Neuronal stem cell (in vitro differentiated cells): ENCODE results near the gene ROPN1.
A peak's percentile ranks its signal among the peaks of the same experiment; 100 is the strongest.
"Not testable (repeated sequence)": the region's sequence is repeated elsewhere in the genome, so short reads cannot be mapped to it uniquely, and the experiment has no call there.

ENCODE experiments used
- DNase-seq: peaks from one replicate; pipeline ENCODE4 v3.0.0-alpha.2; 2013; ENCODE audit warnings: low spot score
- H2AFZ ChIP-seq: one replicate; pipeline ENCODE4 v1.6.1; 2013; ENCODE audit warnings: mild to moderate bottlenecking, low read length, inconsistent platforms
- H2AK5ac ChIP-seq: 2 replicates; pipeline ENCODE4 v1.6.1; 2013; ENCODE audit warnings: low read depth, mild to moderate bottlenecking, inconsistent platforms, low read length, moderate library complexity, mixed read lengths
- H2BK120ac ChIP-seq: 2 replicates; pipeline ENCODE4 v1.6.1; 2013; ENCODE audit warnings: low read depth, mild to moderate bottlenecking, inconsistent platforms, low read length, moderate library complexity, mixed read lengths
- H2BK12ac ChIP-seq: one replicate; pipeline ENCODE4 v1.6.1; 2013; ENCODE audit warnings: low read length, inconsistent platforms
- H2BK15ac ChIP-seq: 2 replicates; pipeline ENCODE4 v1.6.1; 2013; ENCODE audit warnings: mild to moderate bottlenecking, low read length, inconsistent platforms, mixed read lengths
- H2BK5ac ChIP-seq: one replicate; pipeline ENCODE4 v1.6.1; 2013; ENCODE audit warnings: inconsistent platforms, mild to moderate bottlenecking, low read length, moderate library complexity
- H3K14ac ChIP-seq: one replicate; pipeline ENCODE4 v1.6.1; 2013; ENCODE audit warnings: low read length, inconsistent platforms
- H3K18ac ChIP-seq: 2 replicates; pipeline ENCODE4 v1.6.1; 2013; ENCODE audit warnings: low read length, inconsistent platforms
- H3K23ac ChIP-seq: 2 replicates; pipeline ENCODE4 v1.6.1; 2013; ENCODE audit warnings: low read depth, mild to moderate bottlenecking, mixed read lengths, low read length, inconsistent platforms; ENCODE audit not compliant: poor library complexity
- H3K27ac ChIP-seq: replicated peaks from 3 replicates; pipeline ENCODE4 v1.5.1; 2013; ENCODE audit warnings: low read length, inconsistent platforms
- H3K27me3 ChIP-seq, 3 experiments: 2 replicates each; pipeline ENCODE4 v1.6.1; 2013; ENCODE audit warnings: low read length in 3 of 3, mild to moderate bottlenecking in 2 of 3, inconsistent platforms in 1 of 3, low read depth in 1 of 3, mixed read lengths in 1 of 3, moderate library complexity in 1 of 3; ENCODE audit not compliant: control insufficient read depth in 3 of 3, insufficient read depth in 3 of 3
- H3K36me3 ChIP-seq, 2 donors: replicated peaks in 1 of 2; 2 replicates each; pipeline ENCODE4 v1.6.1; 2013; ENCODE audit warnings: low read length in 2 of 2; ENCODE audit not compliant: control insufficient read depth in 2 of 2, insufficient read depth in 2 of 2
- H3K4ac ChIP-seq: 2 replicates; pipeline ENCODE4 v1.6.1; 2013; ENCODE audit warnings: inconsistent platforms, mild to moderate bottlenecking, low read length, moderate library complexity
- H3K4me1 ChIP-seq, 2 donors: 1 replicate in 1 of 2; 2 replicates in 1 of 2; pipeline ENCODE4 v1.6.1; 2013; ENCODE audit warnings: low read length in 2 of 2, low read depth in 1 of 2; ENCODE audit not compliant: control insufficient read depth in 2 of 2, insufficient read depth in 1 of 2
- H3K4me2 ChIP-seq: one replicate; pipeline ENCODE4 v1.6.1; 2013; ENCODE audit warnings: mild to moderate bottlenecking, low read length, inconsistent platforms; ENCODE audit not compliant: insufficient read depth, poor library complexity, severe bottlenecking
- H3K4me3 ChIP-seq, 2 donors: 2 replicates each; pipeline ENCODE4 v1.5.1; 2013; ENCODE audit warnings: low read length in 2 of 2, mild to moderate bottlenecking in 2 of 2, inconsistent platforms in 1 of 2, moderate library complexity in 1 of 2
- H3K79me1 ChIP-seq: one replicate; pipeline ENCODE4 v1.6.1; 2013; ENCODE audit warnings: low read depth, mild to moderate bottlenecking, inconsistent platforms, low read length, moderate library complexity
- H3K9ac ChIP-seq: one replicate; pipeline ENCODE4 v1.6.1; 2013; ENCODE audit warnings: mild to moderate bottlenecking, low read depth, low read length, inconsistent platforms; ENCODE audit not compliant: poor library complexity
- H3K9me3 ChIP-seq, 2 donors: replicated peaks in 1 of 2; 2 replicates each; pipeline versions ENCODE3 to v1.6.1; 2013; ENCODE audit warnings: low read length in 2 of 2, mild to moderate bottlenecking in 2 of 2, inconsistent platforms in 1 of 2, low read depth in 1 of 2, mixed read lengths in 1 of 2, moderate library complexity in 1 of 2; ENCODE audit not compliant: control insufficient read depth in 2 of 2, insufficient read depth in 1 of 2
- H4K8ac ChIP-seq: one replicate; pipeline ENCODE4 v1.6.1; 2013; ENCODE audit warnings: low read depth, mild to moderate bottlenecking, inconsistent platforms, low read length, moderate library complexity
- H4K91ac ChIP-seq: one replicate; pipeline ENCODE4 v1.6.1; 2013; ENCODE audit warnings: low read length, low read depth, mild to moderate bottlenecking, inconsistent platforms; ENCODE audit not compliant: poor library complexity
- WGBS, 2 donors: extraction: QIAGEN DNeasy Blood & Tissue Kit; methylation state at CpG; one replicate each; pipeline ENCODE4 v1.1.7; 2013; ENCODE audit warnings: missing lambda C conversion rate in 2 of 2, mixed read lengths in 1 of 2; ENCODE audit not compliant: insufficient read length in 2 of 2, insufficient replicate concordance in 1 of 2; ENCODE audit errors: extremely low coverage in 2 of 2; 5-methylcytosine and 5-hydroxymethylcytosine counted together

The ROPN1 gene

GRCh38 chr3:123976904-123977303 is 15.0 kb downstream of the ROPN1 start:
- H2BK5ac ChIP-seq, H3K36me3 ChIP-seq, H3K4ac ChIP-seq, H2BK15ac ChIP-seq, H3K9ac ChIP-seq, H3K4me3 ChIP-seq, H3K79me1 ChIP-seq, H4K8ac ChIP-seq, H2BK12ac ChIP-seq, H3K27ac ChIP-seq, H3K18ac ChIP-seq, H2AK5ac ChIP-seq, H3K23ac ChIP-seq, H3K4me2 ChIP-seq, H4K91ac ChIP-seq, H2AFZ ChIP-seq, H2BK120ac ChIP-seq, H3K9me3 ChIP-seq, H3K4me1 ChIP-seq, DNase-seq, H3K14ac ChIP-seq: not testable (repeated sequence)
- H3K27me3 ChIP-seq: peaks cover 0 to 18% (median 0%) of the 10 kb centered on the region in 3 experiments
- WGBS, 2 donors: no CpG with 5 or more reads among the region's 7 CpGs

GRCh38 chr3:123976181-123976898 is 15.6 kb downstream of the ROPN1 start:
- not testable (repeated sequence) for H3K18ac ChIP-seq, H2BK5ac ChIP-seq, H3K9me3 ChIP-seq, H3K9ac ChIP-seq, H3K14ac ChIP-seq, H3K4me3 ChIP-seq, H3K79me1 ChIP-seq, H3K36me3 ChIP-seq, H3K4me1 ChIP-seq, H2BK120ac ChIP-seq, H3K27ac ChIP-seq, H3K4me2 ChIP-seq, H2AK5ac ChIP-seq, H2BK15ac ChIP-seq, H3K4ac ChIP-seq, DNase-seq, H2BK12ac ChIP-seq, H4K8ac ChIP-seq, H3K23ac ChIP-seq, H2AFZ ChIP-seq
- H3K27me3 ChIP-seq: peaks cover 0 to 17% (median 0%) of the 10 kb centered on the region in 3 experiments
- peak overlapping the region; percentile 9 for H4K91ac ChIP-seq
- no CpG with 5 or more reads among the region's 4 CpGs for WGBS, 2 donors

GRCh38 chr3:123975030-123975429 is 16.9 kb downstream of the ROPN1 start:
- H2BK15ac ChIP-seq, H3K23ac ChIP-seq, H3K4me3 ChIP-seq, H3K18ac ChIP-seq, H3K4ac ChIP-seq, H2BK120ac ChIP-seq, H4K8ac ChIP-seq, H3K14ac ChIP-seq, H3K27me3 ChIP-seq, DNase-seq, H3K4me1 ChIP-seq, H4K91ac ChIP-seq, H3K27ac ChIP-seq, H2AFZ ChIP-seq, H3K79me1 ChIP-seq, H3K4me2 ChIP-seq, H3K9me3 ChIP-seq, H2BK12ac ChIP-seq, H2AK5ac ChIP-seq, H3K36me3 ChIP-seq, H2BK5ac ChIP-seq, H3K9ac ChIP-seq: not testable (repeated sequence)
- no CpG with 5 or more reads among the region's 7 CpGs for WGBS, 2 donors

GRCh38 chr3:123971406-123971805 is 20.5 kb downstream of the ROPN1 start:
- no peak overlapping the region for H3K18ac ChIP-seq
- no peak overlapping the region for H3K27ac ChIP-seq
- H3K4me3 ChIP-seq: no peak overlapping the region
- no peak overlapping the region for H3K4ac ChIP-seq
- H2BK15ac ChIP-seq: no peak overlapping the region
- no peak overlapping the region for H3K9ac ChIP-seq
- no peak overlapping the region for H2AFZ ChIP-seq
- H3K23ac ChIP-seq: no peak overlapping the region
- H3K79me1 ChIP-seq: no peaks in the 10 kb centered on the region
- no peaks in the 10 kb centered on the region for H3K36me3 ChIP-seq
- no peak overlapping the region for H2BK5ac ChIP-seq
- no peak overlapping the region for H3K4me2 ChIP-seq
- H2BK12ac ChIP-seq: no peak overlapping the region
- no peak overlapping the region for H3K14ac ChIP-seq
- H4K8ac ChIP-seq: no peak overlapping the region
- H3K4me1 ChIP-seq: peaks cover 0 to 4% of the 10 kb centered on the region in 2 donors
- peaks cover 0 to 4% of the 10 kb centered on the region in 2 donors for H3K9me3 ChIP-seq
- H4K91ac ChIP-seq: no peak overlapping the region
- H3K27me3 ChIP-seq: peaks cover 0 to 9% (median 0%) of the 10 kb centered on the region in 3 experiments
- no peak for DNase-seq
- no peak overlapping the region for H2BK120ac ChIP-seq
- no peak overlapping the region for H2AK5ac ChIP-seq
